ENCODE data around the gene MAGED2.
A peak's percentile ranks its signal among the peaks of the same experiment; 100 is the strongest.
"Not testable (repeated sequence)": the region's sequence is repeated elsewhere in the genome, so short reads cannot be mapped to it uniquely, and the experiment has no call there.

Gene MAGED2, protein sequence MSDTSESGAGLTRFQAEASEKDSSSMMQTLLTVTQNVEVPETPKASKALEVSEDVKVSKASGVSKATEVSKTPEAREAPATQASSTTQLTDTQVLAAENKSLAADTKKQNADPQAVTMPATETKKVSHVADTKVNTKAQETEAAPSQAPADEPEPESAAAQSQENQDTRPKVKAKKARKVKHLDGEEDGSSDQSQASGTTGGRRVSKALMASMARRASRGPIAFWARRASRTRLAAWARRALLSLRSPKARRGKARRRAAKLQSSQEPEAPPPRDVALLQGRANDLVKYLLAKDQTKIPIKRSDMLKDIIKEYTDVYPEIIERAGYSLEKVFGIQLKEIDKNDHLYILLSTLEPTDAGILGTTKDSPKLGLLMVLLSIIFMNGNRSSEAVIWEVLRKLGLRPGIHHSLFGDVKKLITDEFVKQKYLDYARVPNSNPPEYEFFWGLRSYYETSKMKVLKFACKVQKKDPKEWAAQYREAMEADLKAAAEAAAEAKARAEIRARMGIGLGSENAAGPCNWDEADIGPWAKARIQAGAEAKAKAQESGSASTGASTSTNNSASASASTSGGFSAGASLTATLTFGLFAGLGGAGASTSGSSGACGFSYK

GRCh38 chrX:54807524-54808108 lies at the start of gene MAGED2:
MAGED2 (plus strand) TSS chrX:54807745; CDS start chrX:54809332, 1,587 bp downstream.
- Mint-ChIP-seq H3K27me3 (no peaks in the 10 kb centered on the region), H3K27ac (peak within 1 kb of the TSS; percentile 98), H3K9me3 (no peaks in the 10 kb centered on the region), H3K4me3 (peak within 1 kb of the TSS; percentile 94 to 98), H3K4me1 (peaks cover 20% of the 10 kb centered on the region)
- DNase-seq, result peak; percentile 23 to 41
- peak; percentile 69 for ATAC-seq

DNA sequence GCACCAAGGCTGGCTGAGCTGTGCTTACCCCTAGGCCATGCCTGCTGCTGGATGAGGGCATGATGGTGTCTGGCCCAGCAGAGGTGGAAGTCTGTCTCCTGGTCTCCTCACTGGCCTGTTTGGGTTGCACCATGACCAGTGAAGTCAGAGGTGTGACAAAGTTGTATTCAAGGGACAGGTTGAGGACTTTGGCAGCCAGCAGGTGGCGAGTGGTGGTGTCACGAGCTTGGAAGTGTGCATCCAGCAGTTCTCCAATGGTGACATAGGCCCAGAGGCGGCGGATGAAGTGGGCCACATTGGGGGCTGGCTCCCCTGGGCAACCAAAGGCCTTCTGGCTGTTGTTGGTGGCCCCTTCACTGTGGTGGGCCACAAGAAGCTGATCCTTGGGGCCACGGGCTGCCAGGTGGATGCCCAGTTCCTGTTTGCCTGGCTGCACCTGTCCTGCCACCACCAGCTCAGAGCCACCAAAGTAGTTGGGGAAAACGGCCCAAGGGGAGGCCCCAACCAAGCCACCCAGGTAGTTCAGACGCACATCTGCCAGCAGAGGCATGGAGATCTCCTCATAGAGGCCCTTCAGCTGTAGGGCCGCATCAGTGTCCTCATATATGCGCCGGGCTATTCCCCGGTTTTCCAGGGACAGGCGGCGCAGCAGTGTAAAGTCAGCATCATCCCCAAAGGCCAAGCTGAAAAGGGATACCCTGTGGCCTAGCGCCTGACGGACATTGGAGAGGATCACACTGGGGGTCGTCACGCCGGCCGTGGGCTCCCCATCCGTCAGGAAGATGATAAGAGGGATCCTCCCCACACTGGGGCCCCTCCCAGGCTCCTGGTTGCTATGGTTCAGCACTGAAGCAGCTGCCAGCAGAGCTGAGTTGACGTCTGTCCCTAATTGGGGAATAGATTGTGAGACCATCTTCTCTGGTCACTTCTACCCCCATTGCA lies 49.2 kb upstream of the MAGED2 start:
- peaks cover 21% of the 10 kb centered on the region for H3K27me3 Mint-ChIP-seq

GRCh38 chrX:54774391-54775094 lies 33.0 kb upstream of the MAGED2 start:
- Mint-ChIP-seq H3K27ac (peak overlapping the region in 1 of 2 donors; percentile 30), H3K4me1 (peaks cover 13% of the 10 kb centered on the region)
- DNase-seq, H3K4me3 Mint-ChIP-seq, ATAC-seq, H3K9me3 Mint-ChIP-seq, H3K27me3 Mint-ChIP-seq: not testable (repeated sequence)

More for the DNA sequence above, 49.2 kb upstream of the MAGED2 start:
- H3K27ac Mint-ChIP-seq, result no peak overlapping the region
- ATAC-seq, result no peak
- no peak overlapping the region for H3K4me3 Mint-ChIP-seq
- DNase-seq, result no peak
- H3K9me3 Mint-ChIP-seq, result peaks cover 0 to 10% of the 10 kb centered on the region in 2 donors
- H3K4me1 Mint-ChIP-seq, result no peaks in the 10 kb centered on the region

DNA sequence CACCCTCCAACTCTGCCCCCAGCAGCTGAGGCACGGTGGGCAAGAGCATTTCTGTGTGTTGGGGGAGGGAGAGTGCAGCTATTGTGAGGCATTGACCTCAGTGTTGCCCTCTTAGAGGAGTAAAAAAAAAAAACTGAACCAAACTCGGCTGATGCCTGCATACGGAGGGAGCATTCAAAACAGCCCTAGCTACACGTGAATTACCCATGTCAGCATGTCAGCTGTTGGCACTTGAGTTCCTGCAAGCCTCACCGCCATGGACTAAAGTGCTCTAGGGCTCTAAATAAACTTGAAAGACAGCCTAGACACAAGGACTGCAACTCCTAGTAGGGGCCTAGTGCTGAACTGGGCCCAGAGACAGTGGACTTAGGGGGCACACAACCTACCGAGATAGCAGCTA lies 31.5 kb upstream of the MAGED2 start:
- Mint-ChIP-seq H3K27ac (no peak overlapping the region), H3K4me1 (peaks cover 13% of the 10 kb centered on the region), H3K4me3 (no peak overlapping the region), H3K27me3 (no peaks in the 10 kb centered on the region), H3K9me3 (no peaks in the 10 kb centered on the region)
- DNase-seq (no peak), ATAC-seq (no peak)

DNA sequence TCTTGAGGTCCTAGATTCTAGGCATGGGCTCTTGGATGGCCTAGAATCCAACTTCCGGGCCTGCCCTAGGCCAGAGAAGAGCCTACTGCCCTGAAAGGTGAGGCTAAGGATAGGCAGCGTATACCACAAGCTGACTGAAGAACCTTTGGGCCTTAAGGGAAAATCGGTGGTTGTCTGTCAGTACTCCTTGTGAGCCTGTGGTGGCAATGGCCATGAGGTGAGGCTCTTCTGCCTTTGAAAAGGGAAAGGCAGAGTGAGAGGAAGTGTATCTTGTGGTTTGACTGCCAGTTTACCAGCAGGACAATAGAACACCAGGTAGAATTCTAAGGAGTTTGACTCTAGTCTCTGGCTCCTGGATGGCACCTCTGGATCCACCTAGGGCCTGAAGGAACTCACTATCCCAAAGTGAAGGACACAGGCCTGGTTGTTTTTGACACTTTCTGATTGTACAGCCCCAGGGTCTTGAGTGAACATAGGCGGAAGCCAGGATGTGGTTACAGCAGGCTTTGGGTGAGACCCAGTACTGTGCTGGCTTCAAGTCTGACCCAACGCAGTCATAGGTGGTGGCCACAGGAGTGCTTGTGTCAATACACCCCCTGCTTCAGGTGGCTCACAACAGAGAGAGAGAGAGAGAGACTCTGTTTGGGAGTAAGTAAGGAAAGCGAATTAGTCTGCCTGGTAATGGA lies 30.4 kb upstream of the MAGED2 start:
- no peaks in the 10 kb centered on the region for H3K27me3 Mint-ChIP-seq
- H3K4me3 Mint-ChIP-seq, result no peak overlapping the region
- peak overlapping the region; percentile 61 to 87 for H3K27ac Mint-ChIP-seq
- H3K9me3 Mint-ChIP-seq, result no peaks in the 10 kb centered on the region
- DNase-seq, result peak in 1 of 2 donors; percentile 21
- ATAC-seq, result peak; percentile 83
- H3K4me1 Mint-ChIP-seq, result peaks cover 13% of the 10 kb centered on the region

DNA sequence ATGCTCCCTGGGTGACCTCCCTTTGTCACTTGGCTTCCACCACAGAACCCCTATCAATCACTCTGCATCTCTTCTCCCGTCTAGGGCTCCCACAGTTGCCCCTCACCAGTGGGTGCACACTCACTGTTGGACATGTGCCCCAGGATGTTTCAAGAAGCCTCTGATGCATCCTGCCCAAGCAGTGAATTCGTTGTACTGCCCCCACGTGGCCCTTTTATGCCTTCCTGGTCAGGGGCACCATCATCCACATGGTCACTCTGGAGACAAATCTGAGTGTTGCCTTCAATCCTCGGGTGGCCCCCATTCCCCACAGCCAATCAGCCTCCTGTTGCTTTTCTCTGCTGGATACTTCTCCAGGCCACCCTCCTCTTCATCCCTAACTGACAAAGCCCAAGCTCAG lies 21.6 kb upstream of the MAGED2 start:
- H3K4me1 Mint-ChIP-seq, result no peaks in the 10 kb centered on the region

DNA sequence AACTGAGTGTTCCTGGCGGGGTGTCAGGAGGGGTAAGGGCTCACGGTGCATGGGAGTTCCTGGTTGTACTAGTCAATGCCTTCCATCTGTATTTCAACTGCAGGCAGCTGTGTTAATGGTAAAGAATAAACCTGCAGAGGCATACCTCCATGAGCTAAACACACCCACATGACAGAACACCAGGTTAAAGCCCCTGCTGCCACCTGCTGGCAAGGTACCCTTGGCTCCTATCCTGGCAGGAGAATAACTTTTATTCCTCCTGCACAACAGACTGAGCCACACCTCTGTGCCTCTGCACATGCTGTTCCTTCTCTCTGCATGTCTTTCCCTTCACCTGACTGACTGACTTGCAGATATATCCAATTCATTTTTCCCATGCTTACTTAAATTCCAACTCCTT lies 20.6 kb upstream of the MAGED2 start:
- no peaks in the 10 kb centered on the region for H3K9me3 Mint-ChIP-seq

More for the DNA sequence above, 21.6 kb upstream of the MAGED2 start:
- ATAC-seq (no peak), DNase-seq (peak in 1 of 2 donors; percentile 12)
- H3K9me3 Mint-ChIP-seq, result no peaks in the 10 kb centered on the region
- no peak overlapping the region for H3K27ac Mint-ChIP-seq
- H3K27me3 Mint-ChIP-seq, result no peaks in the 10 kb centered on the region
- H3K4me3 Mint-ChIP-seq, result no peak overlapping the region

DNA sequence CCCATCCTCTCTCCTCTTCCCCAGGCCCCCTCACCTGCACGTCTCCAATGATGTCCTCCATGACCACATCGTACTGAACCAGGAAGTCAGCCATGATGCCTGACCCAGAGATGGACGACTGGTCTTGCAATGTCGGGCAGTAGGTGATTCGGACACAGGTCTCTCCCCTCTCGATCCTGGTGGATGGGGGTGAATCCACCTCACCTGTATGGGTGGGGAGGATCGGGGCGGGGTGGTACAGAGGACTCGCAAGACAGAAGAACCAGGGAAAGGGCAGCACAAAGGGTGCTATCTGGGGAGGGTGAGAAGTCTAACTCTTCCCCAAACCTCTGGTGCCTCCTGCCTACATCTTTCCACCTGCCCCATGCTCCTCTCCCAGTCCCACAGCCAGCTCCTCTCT lies 19.1 kb upstream of the MAGED2 start:
- Mint-ChIP-seq H3K27ac (peak overlapping the region in 1 of 2 donors; percentile 71), H3K27me3 (no peaks in the 10 kb centered on the region), H3K4me3 (no peak overlapping the region), H3K9me3 (no peaks in the 10 kb centered on the region), H3K4me1 (no peaks in the 10 kb centered on the region)
- ATAC-seq (no peak), DNase-seq (no peak)

More for the DNA sequence above, 20.6 kb upstream of the MAGED2 start:
- H3K4me3 Mint-ChIP-seq, result no peak overlapping the region
- no peaks in the 10 kb centered on the region for H3K27me3 Mint-ChIP-seq
- peak; percentile 75 for ATAC-seq
- H3K4me1 Mint-ChIP-seq, result no peaks in the 10 kb centered on the region
- H3K27ac Mint-ChIP-seq, result no peak overlapping the region
- peak; percentile 20 to 39 for DNase-seq

- H3K9me3 Mint-ChIP-seq, ATAC-seq, H3K4me1 Mint-ChIP-seq: not testable (repeated sequence)
These were observed 18.1 kb upstream of the MAGED2 start for GRCh38 chrX:54789405-54789804.

GRCh38 chrX:54794028-54794427 lies 13.5 kb upstream of the MAGED2 start:
- H3K4me3 Mint-ChIP-seq, result no peak overlapping the region
- ATAC-seq (no peak), DNase-seq (no peak)
- H3K4me1 Mint-ChIP-seq, result no peaks in the 10 kb centered on the region
- H3K9me3 Mint-ChIP-seq, result no peaks in the 10 kb centered on the region
- no peaks in the 10 kb centered on the region for H3K27me3 Mint-ChIP-seq
- H3K27ac Mint-ChIP-seq, result peak overlapping the region in 1 of 2 donors; percentile 40

More at GRCh38 chrX:54789405-54789804, 18.1 kb upstream of the MAGED2 start:
- not testable (repeated sequence) for H3K27ac Mint-ChIP-seq, H3K4me3 Mint-ChIP-seq, DNase-seq, H3K27me3 Mint-ChIP-seq

DNA sequence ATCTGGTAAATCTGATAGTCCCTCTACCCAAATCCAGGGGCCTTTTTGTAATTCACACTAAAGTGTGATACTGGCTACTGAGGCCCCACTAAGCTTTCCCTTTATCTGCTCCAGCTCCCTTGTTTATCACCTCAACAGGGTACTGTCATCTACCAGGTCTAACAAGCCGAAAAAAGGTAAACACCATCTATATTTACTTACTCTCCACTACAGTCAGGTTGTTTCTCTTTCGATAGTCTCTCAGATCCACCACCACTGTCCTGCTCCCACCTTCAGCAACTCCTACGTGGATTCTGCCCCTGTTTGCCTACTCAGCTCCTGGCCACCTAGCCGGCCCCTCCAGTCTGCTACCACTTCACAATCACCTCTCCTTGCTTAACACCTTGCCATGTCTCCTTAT lies 12.8 kb upstream of the MAGED2 start:
- no peak overlapping the region for H3K27ac Mint-ChIP-seq
- ATAC-seq, result no peak
- H3K27me3 Mint-ChIP-seq, result no peaks in the 10 kb centered on the region
- no peaks in the 10 kb centered on the region for H3K9me3 Mint-ChIP-seq
- H3K4me3 Mint-ChIP-seq, result no peak overlapping the region
- no peaks in the 10 kb centered on the region for H3K4me1 Mint-ChIP-seq
- no peak for DNase-seq

DNA sequence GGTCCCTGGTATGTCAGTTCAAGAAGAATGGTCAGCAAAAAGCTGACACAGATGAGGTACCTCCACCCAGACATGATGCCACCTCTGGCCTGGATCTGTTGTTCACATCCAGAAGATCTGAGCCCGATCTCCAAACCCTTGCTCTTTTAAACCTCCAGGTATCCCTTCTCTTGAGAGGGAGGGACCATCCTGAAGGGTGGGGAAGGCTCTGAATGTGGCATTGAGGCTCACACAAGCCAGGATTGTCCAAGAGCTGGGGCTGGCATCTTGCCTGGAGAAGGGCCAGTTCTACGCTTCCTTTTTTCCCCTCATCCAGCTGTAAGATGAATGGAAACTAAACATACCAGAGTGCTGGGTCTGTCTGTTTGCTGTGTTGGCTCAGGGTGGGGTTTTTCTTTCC lies 9.4 kb upstream of the MAGED2 start, which contains the start of gene ITIH6:
ITIH6 (minus strand) TSS at position 119 of the 400 bp plus-strand sequence; CDS start at position 74, 45 bp downstream.
- no peak for DNase-seq
- no peak for ATAC-seq
- Mint-ChIP-seq H3K4me3 (no peak within 1 kb of the TSS), H3K27me3 (no peaks in the 10 kb centered on the region), H3K9me3 (no peaks in the 10 kb centered on the region), H3K27ac (no peak within 1 kb of the TSS), H3K4me1 (no peaks in the 10 kb centered on the region)

- no peak for ATAC-seq
- Mint-ChIP-seq H3K4me3 (no peak overlapping the region), H3K9me3 (no peaks in the 10 kb centered on the region), H3K27me3 (no peaks in the 10 kb centered on the region), H3K27ac (no peak overlapping the region), H3K4me1 (no peaks in the 10 kb centered on the region)
- DNase-seq, result no peak
These were observed 8.5 kb upstream of the MAGED2 start for GRCh38 chrX:54799046-54799445.

GRCh38 chrX:54808109-54808604 lies 612 bp downstream of the MAGED2 start:
- DNase-seq, result no peak
- Mint-ChIP-seq H3K4me1 (peaks cover 20% of the 10 kb centered on the region), H3K27me3 (no peaks in the 10 kb centered on the region), H3K9me3 (no peaks in the 10 kb centered on the region), H3K27ac (peak overlapping the region; percentile 98), H3K4me3 (peak overlapping the region; percentile 94 to 98)
- peak; percentile 50 for ATAC-seq

Data from stimulated activated naive CD8-positive, alpha-beta T cell treated with anti-CD3 and anti-CD28 coated beads, Interleukin-15, amount 100 ng/mL, for 72 hours (primary cell).